Trophoblast cell (in vitro differentiated cells and primary cell): ENCODE measurements around the gene FMNL2.

Experiments used
- DNase-seq, 2 donors: peaks; one replicate each; pipeline ENCODE4 v3.0.0-alpha.2; 2016
- H2AFZ ChIP-seq: 2 replicates; pipeline ENCODE4 v1.6.1; 2013; ENCODE audit warnings: low read length, moderate library complexity, mild to moderate bottlenecking; ENCODE audit not compliant: insufficient read depth, poor library complexity
- H2AK5ac ChIP-seq: 2 replicates; pipeline ENCODE4 v1.6.1; 2013; ENCODE audit warnings: mild to moderate bottlenecking, low read length
- H2BK120ac ChIP-seq: 2 replicates; pipeline ENCODE4 v1.6.1; 2013; ENCODE audit warnings: low read length, mild to moderate bottlenecking, moderate library complexity; ENCODE audit not compliant: insufficient read depth, poor library complexity
- H2BK12ac ChIP-seq: 2 replicates; pipeline ENCODE4 v1.6.1; 2013; ENCODE audit warnings: mild to moderate bottlenecking, low read length, moderate library complexity
- H2BK5ac ChIP-seq: 2 replicates; pipeline ENCODE4 v1.6.1; 2013; ENCODE audit warnings: low read length, low read depth, moderate library complexity, mild to moderate bottlenecking; ENCODE audit not compliant: poor library complexity
- H3K14ac ChIP-seq: 2 replicates; pipeline ENCODE4 v1.6.1; 2013; ENCODE audit warnings: mild to moderate bottlenecking, low read length
- H3K18ac ChIP-seq: 2 replicates; pipeline ENCODE4 v1.6.1; 2013; ENCODE audit warnings: mild to moderate bottlenecking, low read length
- H3K23ac ChIP-seq: 2 replicates; pipeline ENCODE4 v1.6.1; 2013; ENCODE audit warnings: low read length
- H3K27ac ChIP-seq: 2 replicates; pipeline ENCODE4 v1.5.1; 2013; ENCODE audit warnings: low read depth, mild to moderate bottlenecking, inconsistent platforms, low read length, moderate library complexity
- H3K27me3 ChIP-seq: 2 replicates; pipeline ENCODE4 v1.6.1; 2013; ENCODE audit warnings: inconsistent platforms, mild to moderate bottlenecking, low read length, moderate library complexity; ENCODE audit not compliant: insufficient read depth
- H3K36me3 ChIP-seq, 2 experiments: 1 replicate in 1 of 2; 2 replicates in 1 of 2; pipeline ENCODE4 v1.6.1; 2013; ENCODE audit warnings: low read length in 2 of 2, mild to moderate bottlenecking in 2 of 2, moderate library complexity in 1 of 2; ENCODE audit not compliant: insufficient read depth in 2 of 2, control insufficient read depth in 1 of 2
- H3K4ac ChIP-seq: 2 replicates; pipeline ENCODE4 v1.6.1; 2013; ENCODE audit warnings: low read depth, mild to moderate bottlenecking, low read length, moderate library complexity
- H3K4me1 ChIP-seq, 2 experiments: 1 replicate in 1 of 2; 2 replicates in 1 of 2; pipeline ENCODE4 v1.6.1; 2013; ENCODE audit warnings: low read length in 2 of 2, mild to moderate bottlenecking in 2 of 2, moderate library complexity in 1 of 2; ENCODE audit not compliant: insufficient read depth in 2 of 2, control insufficient read depth in 1 of 2
- H3K4me2 ChIP-seq: 2 replicates; pipeline ENCODE4 v1.6.1; 2013; ENCODE audit warnings: inconsistent platforms, mild to moderate bottlenecking, low read length, moderate library complexity
- H3K4me3 ChIP-seq: 2 replicates; pipeline ENCODE4 v1.5.1; 2013; ENCODE audit warnings: mild to moderate bottlenecking, low read depth, low read length, inconsistent platforms
- H3K79me1 ChIP-seq: one replicate; pipeline ENCODE4 v1.6.1; 2013; ENCODE audit warnings: low read length
- H3K79me2 ChIP-seq: 2 replicates; pipeline ENCODE4 v1.6.1; 2013; ENCODE audit warnings: low read length, mild to moderate bottlenecking; ENCODE audit not compliant: control insufficient read depth, insufficient read depth, poor library complexity
- H3K9ac ChIP-seq: 2 replicates; pipeline ENCODE4 v1.6.1; 2013; ENCODE audit warnings: mild to moderate bottlenecking, low read length
- H3K9me3 ChIP-seq: 2 replicates; pipeline ENCODE4 v1.6.1; 2013; ENCODE audit warnings: low read depth, mild to moderate bottlenecking, control low read depth, inconsistent platforms, low read length; ENCODE audit not compliant: insufficient read depth
- H4K12ac ChIP-seq: 2 replicates; pipeline ENCODE4 v1.6.1; 2013; ENCODE audit warnings: low read depth, mild to moderate bottlenecking, low read length, moderate library complexity
- H4K8ac ChIP-seq: 2 replicates; pipeline ENCODE4 v1.6.1; 2013; ENCODE audit warnings: low read depth, mild to moderate bottlenecking, low read length, moderate library complexity
- H4K91ac ChIP-seq: one replicate; pipeline ENCODE4 v1.6.1; 2013; ENCODE audit warnings: low read depth, mild to moderate bottlenecking, low read length, moderate library complexity
- WGBS: extraction: QIAGEN DNeasy Blood & Tissue Kit; methylation state at CpG from one replicate; pipeline ENCODE4 v1.1.7; 2013; ENCODE audit warnings: missing lambda C conversion rate; ENCODE audit not compliant: insufficient read length, insufficient coverage; ENCODE audit errors: extremely low coverage; 5-methylcytosine and 5-hydroxymethylcytosine counted together

The FMNL2 gene

DNA sequence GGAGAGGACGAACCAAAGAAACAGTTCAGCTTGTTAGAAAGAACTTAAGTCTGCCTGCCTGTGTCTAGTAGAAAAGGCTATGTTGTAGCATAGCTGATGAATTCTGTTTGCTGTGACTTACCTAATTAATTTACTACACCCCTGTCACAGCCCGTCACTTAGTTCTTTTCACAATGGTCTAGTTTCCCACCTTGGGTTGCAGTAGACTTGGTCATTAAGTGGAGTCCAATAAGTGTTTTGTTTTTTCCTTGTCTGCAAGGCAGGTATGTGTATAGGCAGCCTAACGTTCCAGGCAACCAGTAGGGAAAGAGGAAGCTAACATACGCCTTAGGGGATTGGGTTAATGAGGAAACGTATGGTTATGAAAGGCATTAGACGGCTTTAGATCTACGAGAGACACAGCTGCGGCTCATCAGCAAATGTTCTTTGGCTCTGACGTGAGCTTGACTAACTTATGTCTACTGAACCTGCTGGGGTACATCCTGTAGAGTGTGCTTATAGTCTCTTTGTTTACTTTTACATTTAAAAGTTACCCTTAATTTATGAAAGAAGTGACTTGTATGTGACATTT, 202.2 kb downstream of the FMNL2 start:
- no peak overlapping the region for H2AFZ ChIP-seq
- H2BK5ac ChIP-seq, result no peak overlapping the region

DNA sequence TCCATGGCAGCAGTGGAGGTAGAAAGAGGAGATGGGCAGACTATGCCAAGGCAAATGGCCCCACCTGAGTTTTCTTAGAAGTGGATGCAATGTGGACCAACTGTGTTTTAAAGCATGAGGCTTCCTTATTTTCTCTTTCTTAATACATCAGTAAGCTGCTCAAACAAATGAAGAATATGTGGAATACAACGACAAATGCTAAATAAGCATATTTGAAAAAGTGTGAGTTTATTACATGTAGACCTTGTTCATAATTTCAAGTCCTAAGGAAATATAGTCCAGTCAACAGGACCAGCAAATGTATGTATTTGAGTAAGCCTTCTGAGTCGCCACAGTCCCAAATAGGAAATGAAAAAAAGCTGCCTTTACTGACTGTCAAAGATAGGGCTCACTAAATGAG, 204.4 kb downstream of the FMNL2 start:
- Histone ChIP-seq H3K79me2 (no peaks in the 10 kb centered on the region), H3K27me3 (no peaks in the 10 kb centered on the region), H3K4ac (no peak overlapping the region), H4K8ac (no peak overlapping the region), H3K27ac (no peak overlapping the region), H3K18ac (no peak overlapping the region), H3K9ac (no peak overlapping the region), H3K9me3 (no peaks in the 10 kb centered on the region), H2BK5ac (no peak overlapping the region), H3K23ac (no peak overlapping the region), H4K12ac (no peak overlapping the region), H3K4me1 (peaks cover 2 to 6% of the 10 kb centered on the region in 2 experiments), H2BK12ac (no peak overlapping the region), H3K4me3 (no peak overlapping the region), H2AK5ac (no peak overlapping the region), H4K91ac (no peak overlapping the region), H2AFZ (no peak overlapping the region), H2BK120ac (no peak overlapping the region), H3K4me2 (no peak overlapping the region), H3K36me3 (no peaks in the 10 kb centered on the region), H3K79me1 (peaks cover 2% of the 10 kb centered on the region), H3K14ac (no peak overlapping the region)
- no CpG with 5 or more reads among the region's 2 CpGs for WGBS
- DNase-seq, result no peak

More for the DNA sequence above, 202.2 kb downstream of the FMNL2 start:
- Histone ChIP-seq H4K12ac (no peak overlapping the region), H3K18ac (no peak overlapping the region), H3K27ac (no peak overlapping the region), H2AK5ac (no peak overlapping the region), H3K4me3 (no peak overlapping the region), H2BK12ac (no peak overlapping the region), H4K8ac (no peak overlapping the region), H3K4me1 (peaks cover 0 to 2% of the 10 kb centered on the region in 2 experiments), H3K79me1 (no peaks in the 10 kb centered on the region), H3K9me3 (no peaks in the 10 kb centered on the region), H2BK120ac (no peak overlapping the region), H4K91ac (no peak overlapping the region), H3K4me2 (no peak overlapping the region), H3K27me3 (no peaks in the 10 kb centered on the region), H3K79me2 (no peaks in the 10 kb centered on the region), H3K23ac (no peak overlapping the region), H3K36me3 (no peaks in the 10 kb centered on the region), H3K9ac (no peak overlapping the region), H3K14ac (no peak overlapping the region), H3K4ac (no peak overlapping the region)
- WGBS, result no CpG with 5 or more reads among the region's 9 CpGs
- peak; percentile 68 to 91 for DNase-seq

DNA sequence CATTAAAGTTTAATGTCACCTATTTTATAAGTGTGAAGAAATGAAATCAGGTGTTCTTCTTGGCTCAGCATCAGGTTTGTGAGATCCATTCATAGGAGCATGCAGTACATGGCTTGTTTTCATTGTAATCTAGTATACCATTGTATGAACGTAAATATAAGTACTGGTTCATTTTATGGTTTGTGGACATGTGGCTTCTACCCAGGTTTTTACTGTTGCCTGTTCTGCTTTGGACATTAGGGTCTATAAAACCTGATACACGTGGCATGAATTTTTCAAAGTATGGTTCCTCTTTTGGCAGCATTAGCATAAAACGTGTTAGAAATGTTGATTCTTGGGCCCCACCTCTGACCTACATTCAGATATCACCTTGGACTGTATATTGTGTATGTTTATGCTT, 206.7 kb downstream of the FMNL2 start:
- Histone ChIP-seq H2AK5ac (no peak overlapping the region), H3K36me3 (peaks cover 0 to 3% of the 10 kb centered on the region in 2 experiments)

DNA sequence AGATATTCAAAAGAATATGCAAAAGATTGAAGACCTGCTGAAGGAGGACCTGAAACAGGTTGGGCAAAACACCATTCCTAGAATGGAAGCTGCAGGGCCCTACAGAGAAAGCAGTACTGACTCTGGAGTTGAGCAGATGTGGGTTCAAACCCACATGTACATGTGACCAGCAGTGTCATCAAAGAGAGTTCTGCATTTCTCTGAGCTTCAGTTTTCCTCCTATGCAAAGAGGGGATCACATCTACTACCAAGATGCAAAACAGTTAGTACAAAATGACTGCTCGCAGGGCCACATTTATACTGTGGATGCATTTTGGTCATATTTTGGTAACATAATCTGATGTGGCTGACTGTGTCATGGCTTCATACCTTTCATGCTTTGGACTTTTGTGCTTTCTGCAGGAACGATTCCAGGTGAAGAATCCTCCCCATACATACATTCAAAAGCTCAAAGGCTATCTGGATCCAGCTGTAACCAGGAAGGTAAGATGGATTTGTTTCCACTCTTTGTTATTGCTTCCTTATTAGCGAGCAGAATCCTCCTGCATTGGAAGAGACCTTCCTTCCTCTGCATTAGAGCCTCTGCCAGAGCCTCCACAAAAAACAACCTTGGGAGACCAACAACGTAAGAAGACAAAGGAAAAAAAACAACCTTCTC, 207.5 kb downstream of the FMNL2 start:
- no CpG with 5 or more reads among the region's 4 CpGs for WGBS
- H3K27ac ChIP-seq, result peak overlapping the region; percentile 80
- peaks cover 0 to 4% of the 10 kb centered on the region in 2 experiments for H3K36me3 ChIP-seq
- no peak overlapping the region for H2BK12ac ChIP-seq
- H3K9ac ChIP-seq, result no peak overlapping the region
- no peak overlapping the region for H3K14ac ChIP-seq
- H4K91ac ChIP-seq, result no peak overlapping the region
- peaks cover 2% of the 10 kb centered on the region for H3K79me1 ChIP-seq
- no peak overlapping the region for H3K4ac ChIP-seq
- H3K4me3 ChIP-seq, result no peak overlapping the region
- no peak overlapping the region for H2BK5ac ChIP-seq
- H3K18ac ChIP-seq, result no peak overlapping the region
- peaks cover 2 to 6% of the 10 kb centered on the region in 2 experiments for H3K4me1 ChIP-seq
- H4K12ac ChIP-seq, result no peak overlapping the region
- H3K23ac ChIP-seq, result no peak overlapping the region
- H2AK5ac ChIP-seq, result no peak overlapping the region
- H3K9me3 ChIP-seq, result no peaks in the 10 kb centered on the region
- peak overlapping the region; percentile 29 for H3K4me2 ChIP-seq
- H2AFZ ChIP-seq, result no peak overlapping the region
- DNase-seq, result peak; percentile 61 to 85
- H3K79me2 ChIP-seq, result no peaks in the 10 kb centered on the region
- H2BK120ac ChIP-seq, result no peak overlapping the region
- no peak overlapping the region for H4K8ac ChIP-seq
- no peaks in the 10 kb centered on the region for H3K27me3 ChIP-seq

More for the DNA sequence above, 206.7 kb downstream of the FMNL2 start:
- Histone ChIP-seq H3K27ac (no peak overlapping the region), H3K79me2 (no peaks in the 10 kb centered on the region), H3K9ac (no peak overlapping the region), H4K8ac (no peak overlapping the region), H3K4me2 (no peak overlapping the region), H3K18ac (no peak overlapping the region), H2BK12ac (no peak overlapping the region), H2BK120ac (no peak overlapping the region), H3K14ac (no peak overlapping the region), H3K27me3 (no peaks in the 10 kb centered on the region), H3K9me3 (no peaks in the 10 kb centered on the region), H3K23ac (no peak overlapping the region), H4K12ac (no peak overlapping the region), H3K4me1 (peaks cover 2 to 6% of the 10 kb centered on the region in 2 experiments), H2BK5ac (no peak overlapping the region), H3K79me1 (peaks cover 2% of the 10 kb centered on the region), H3K4me3 (no peak overlapping the region), H2AFZ (no peak overlapping the region), H3K4ac (no peak overlapping the region), H4K91ac (no peak overlapping the region)
- WGBS, result no CpG with 5 or more reads among the region's 3 CpGs
- DNase-seq, result no peak
